ENCODE data around the gene GALNT10. TPM values are rescaled to one million over a fixed set of nuclear protein-coding genes. Genes with fewer than 3 reads are reported as not detected.

The GALNT10 gene
- polyA plus RNA-seq, 1 donor (not counting 4 experiments of a cell fraction or from before 2014, with no cell fraction given): 17.9 TPM

DNA sequence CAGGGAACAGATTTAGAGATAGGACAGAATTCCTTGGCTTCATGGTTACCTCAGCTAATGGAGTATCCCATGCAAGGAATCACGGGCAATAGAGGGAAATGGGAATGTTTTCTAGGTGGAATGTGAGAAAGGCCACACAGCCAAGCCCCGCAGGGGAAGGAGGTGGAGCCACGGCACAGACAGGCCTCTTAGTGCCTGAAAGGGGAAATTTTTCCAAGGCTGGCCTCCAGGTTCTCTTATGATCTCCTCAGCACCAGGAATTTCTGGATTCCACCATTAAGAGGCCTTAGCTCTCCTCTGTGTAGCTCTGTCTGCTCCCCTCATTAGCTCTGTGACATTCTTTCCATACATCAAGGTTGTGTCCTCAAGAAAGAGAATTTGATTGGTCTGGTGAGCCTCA lies 124.7 kb downstream of the GALNT10 start:
- no peaks in the 10 kb centered on the region for H3K9me1 ChIP-seq (ENCODE audit: control insufficient read depth, extremely low read depth, insufficient read depth, low read length)
- dilution Hi-C loops (cut with MboI; ENCODE audit: extremely low pct_ligation_motif_present, low sequenced_read_pairs): no loop called here
- H3K4me1 ChIP-seq (ENCODE audit: control insufficient read depth, extremely low read depth, insufficient read depth, low read length): no peaks in the 10 kb centered on the region
- H3K27ac ChIP-seq (ENCODE audit: control insufficient read depth, insufficient read depth, low read length): no peak overlapping the region
- H3K27me3 ChIP-seq (ENCODE audit: control insufficient read depth, extremely low read depth, insufficient read depth, low read length): no peaks in the 10 kb centered on the region
- H3K79me2 ChIP-seq (ENCODE audit: control insufficient read depth, insufficient read depth, low read length): no peaks in the 10 kb centered on the region
- H3K4me2 ChIP-seq (ENCODE audit: control insufficient read depth, extremely low read depth, insufficient read depth, low read depth, low read length): no peak overlapping the region
- H2AFZ ChIP-seq (ENCODE audit: control insufficient read depth, low read length): no peak overlapping the region
- H3K36me3 ChIP-seq (ENCODE audit: control insufficient read depth in 2 of 2, extremely low read depth in 1 of 2, insufficient read depth in 2 of 2, low read length in 2 of 2): no peaks in the 10 kb centered on the region
- H4K20me1 ChIP-seq (ENCODE audit: control insufficient read depth, extremely low read depth, insufficient read depth, low read length): no peaks in the 10 kb centered on the region
- DNase-seq (ENCODE audit: low read depth, low spot score) (no peak), FAIRE-seq (no peak)
- no peak overlapping the region for H3K4me3 ChIP-seq (ENCODE audit: control insufficient read depth in 2 of 3, extremely low read depth in 1 of 3, insufficient read depth in 2 of 3, low read depth in 1 of 3, low read length in 3 of 3)
- no peak for TF ChIP-seq EZH2 (IDR thresholded peaks at IDR 0.05; ENCODE audit: low read length)
- TF ChIP-seq, protein P1, sequence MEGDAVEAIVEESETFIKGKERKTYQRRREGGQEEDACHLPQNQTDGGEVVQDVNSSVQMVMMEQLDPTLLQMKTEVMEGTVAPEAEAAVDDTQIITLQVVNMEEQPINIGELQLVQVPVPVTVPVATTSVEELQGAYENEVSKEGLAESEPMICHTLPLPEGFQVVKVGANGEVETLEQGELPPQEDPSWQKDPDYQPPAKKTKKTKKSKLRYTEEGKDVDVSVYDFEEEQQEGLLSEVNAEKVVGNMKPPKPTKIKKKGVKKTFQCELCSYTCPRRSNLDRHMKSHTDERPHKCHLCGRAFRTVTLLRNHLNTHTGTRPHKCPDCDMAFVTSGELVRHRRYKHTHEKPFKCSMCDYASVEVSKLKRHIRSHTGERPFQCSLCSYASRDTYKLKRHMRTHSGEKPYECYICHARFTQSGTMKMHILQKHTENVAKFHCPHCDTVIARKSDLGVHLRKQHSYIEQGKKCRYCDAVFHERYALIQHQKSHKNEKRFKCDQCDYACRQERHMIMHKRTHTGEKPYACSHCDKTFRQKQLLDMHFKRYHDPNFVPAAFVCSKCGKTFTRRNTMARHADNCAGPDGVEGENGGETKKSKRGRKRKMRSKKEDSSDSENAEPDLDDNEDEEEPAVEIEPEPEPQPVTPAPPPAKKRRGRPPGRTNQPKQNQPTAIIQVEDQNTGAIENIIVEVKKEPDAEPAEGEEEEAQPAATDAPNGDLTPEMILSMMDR (optimal IDR thresholded peaks at IDR 0.05 in 1 of 3, IDR thresholded peaks at IDR 0.05 in 1 of 3, conservative IDR thresholded peaks at IDR 0.05 in 1 of 3; ENCODE audit: extremely low read depth in 1 of 3, insufficient read depth in 2 of 3, low read length in 3 of 3): no peak
- H3K9ac ChIP-seq (ENCODE audit: control insufficient read depth, extremely low read depth, insufficient read depth, low read length): no peak overlapping the region
- H3K9me3 ChIP-seq (ENCODE audit: control insufficient read depth, low read depth, low read length): no peaks in the 10 kb centered on the region

DNA sequence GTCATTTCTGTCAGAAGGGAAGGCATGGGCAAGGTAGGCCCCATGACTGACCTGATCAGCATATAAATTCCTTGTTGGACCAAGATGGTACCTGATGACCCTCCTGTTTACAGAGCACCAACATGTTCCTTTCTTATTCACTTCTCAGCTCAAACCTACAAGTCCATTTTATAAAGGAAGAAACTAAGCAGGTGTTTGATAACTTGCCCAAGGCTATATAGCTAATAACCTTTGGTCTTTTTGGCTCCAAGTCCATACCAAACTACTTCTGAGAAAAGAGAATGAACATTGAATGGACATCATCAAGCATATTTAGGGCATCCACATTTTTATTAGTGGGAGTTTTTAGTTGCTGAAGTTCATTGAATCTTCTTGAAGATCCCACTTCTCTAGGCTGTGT lies 125.2 kb downstream of the GALNT10 start:
- no peaks in the 10 kb centered on the region for H3K9me1 ChIP-seq (ENCODE audit: control insufficient read depth, extremely low read depth, insufficient read depth, low read length)

More for the DNA sequence above, 125.2 kb downstream of the GALNT10 start:
- H3K4me1 ChIP-seq (ENCODE audit: control insufficient read depth, extremely low read depth, insufficient read depth, low read length): no peaks in the 10 kb centered on the region
- DNase-seq (ENCODE audit: low read depth, low spot score) (no peak), FAIRE-seq (no peak)
- no peak overlapping the region for H2AFZ ChIP-seq (ENCODE audit: control insufficient read depth, low read length)
- dilution Hi-C loops (cut with MboI; ENCODE audit: extremely low pct_ligation_motif_present, low sequenced_read_pairs): no loop called here
- no peaks in the 10 kb centered on the region for H3K27me3 ChIP-seq (ENCODE audit: control insufficient read depth, extremely low read depth, insufficient read depth, low read length)
- H4K20me1 ChIP-seq (ENCODE audit: control insufficient read depth, extremely low read depth, insufficient read depth, low read length): no peaks in the 10 kb centered on the region
- no peaks in the 10 kb centered on the region for H3K36me3 ChIP-seq (ENCODE audit: control insufficient read depth in 2 of 2, extremely low read depth in 1 of 2, insufficient read depth in 2 of 2, low read length in 2 of 2)
- H3K4me2 ChIP-seq (ENCODE audit: control insufficient read depth, extremely low read depth, insufficient read depth, low read depth, low read length): no peak overlapping the region
- H3K9me3 ChIP-seq (ENCODE audit: control insufficient read depth, low read depth, low read length): no peaks in the 10 kb centered on the region
- no peaks in the 10 kb centered on the region for H3K79me2 ChIP-seq (ENCODE audit: control insufficient read depth, insufficient read depth, low read length)
- H3K27ac ChIP-seq (ENCODE audit: control insufficient read depth, insufficient read depth, low read length): no peak overlapping the region
- TF ChIP-seq EZH2 (IDR thresholded peaks at IDR 0.05; ENCODE audit: low read length): no peak
- TF ChIP-seq, protein P1 (optimal IDR thresholded peaks at IDR 0.05 in 1 of 3, IDR thresholded peaks at IDR 0.05 in 1 of 3, conservative IDR thresholded peaks at IDR 0.05 in 1 of 3; ENCODE audit: extremely low read depth in 1 of 3, insufficient read depth in 2 of 3, low read length in 3 of 3): no peak
- no peak overlapping the region for H3K4me3 ChIP-seq (ENCODE audit: control insufficient read depth in 2 of 3, extremely low read depth in 1 of 3, insufficient read depth in 2 of 3, low read depth in 1 of 3, low read length in 3 of 3)
- no peak overlapping the region for H3K9ac ChIP-seq (ENCODE audit: control insufficient read depth, extremely low read depth, insufficient read depth, low read length)

Data from keratinocyte (primary cell).